Lower leg skin (tissue), 4 donors: Measurements from ENCODE around the gene HLA-E. TPM values are rescaled to one million over a fixed set of nuclear protein-coding genes. Genes with fewer than 3 reads are reported as not detected.
A peak's percentile ranks its signal among the peaks of the same experiment; 100 is the strongest.

ENCODE experiments used
- DNase-seq, 2 donors: peaks; one replicate each; pipeline ENCODE4 v3.0.0-alpha.2; 2019; ENCODE audit warnings: low spot score in 2 of 2
- H3K4me3 ChIP-seq: fragments of 200-600 bp; sonication (generic); 2 replicates; pipeline ENCODE4 v1.5.1; 2017; ENCODE audit warnings: mild to moderate bottlenecking, low read depth; ENCODE audit not compliant: poor library complexity, severe bottlenecking
- POLR2A ChIP-seq, 2 donors: fragments of 450-650 bp; IDR thresholded peaks; one replicate each; pipeline ENCODE4 v1.6.1; 2016 to 2017; ENCODE audit warnings: antibody characterized with exemption in 2 of 2, mild to moderate bottlenecking in 1 of 2, moderate library complexity in 1 of 2
- WGBS, 2 donors: methylation state at CpG; one replicate each; pipeline ENCODE4 v1.1.5; 2018; 5-methylcytosine and 5-hydroxymethylcytosine counted together
- intact Hi-C: fragments of 100-400 bp; cut with DNase I; formaldehyde crosslinking; loops from one replicate; pipeline ENCODE4 v1.15.0; 2023; ENCODE audit warnings: low total_unique reads
- total RNA-seq, 4 donors: library from RNA; depleted of rRNA; stranded (reverse); fragments of >200 nt; gene quantifications; one replicate each; pipeline ENCODE4 v1.1.0, GENCODE V29; 2016
- TF ChIP-seq, protein P1 (sequence below), 3 donors: fragments of 450-650 bp; IDR thresholded peaks; one replicate each; pipeline ENCODE4 v1.5.1; 2016; ENCODE audit warnings: antibody characterized with exemption in 3 of 3, mild to moderate bottlenecking in 3 of 3, moderate library complexity in 2 of 3

Gene HLA-E
- total RNA-seq, 4 donors from 2014 or later, result 685 to 929 (median 835) TPM

DNA sequence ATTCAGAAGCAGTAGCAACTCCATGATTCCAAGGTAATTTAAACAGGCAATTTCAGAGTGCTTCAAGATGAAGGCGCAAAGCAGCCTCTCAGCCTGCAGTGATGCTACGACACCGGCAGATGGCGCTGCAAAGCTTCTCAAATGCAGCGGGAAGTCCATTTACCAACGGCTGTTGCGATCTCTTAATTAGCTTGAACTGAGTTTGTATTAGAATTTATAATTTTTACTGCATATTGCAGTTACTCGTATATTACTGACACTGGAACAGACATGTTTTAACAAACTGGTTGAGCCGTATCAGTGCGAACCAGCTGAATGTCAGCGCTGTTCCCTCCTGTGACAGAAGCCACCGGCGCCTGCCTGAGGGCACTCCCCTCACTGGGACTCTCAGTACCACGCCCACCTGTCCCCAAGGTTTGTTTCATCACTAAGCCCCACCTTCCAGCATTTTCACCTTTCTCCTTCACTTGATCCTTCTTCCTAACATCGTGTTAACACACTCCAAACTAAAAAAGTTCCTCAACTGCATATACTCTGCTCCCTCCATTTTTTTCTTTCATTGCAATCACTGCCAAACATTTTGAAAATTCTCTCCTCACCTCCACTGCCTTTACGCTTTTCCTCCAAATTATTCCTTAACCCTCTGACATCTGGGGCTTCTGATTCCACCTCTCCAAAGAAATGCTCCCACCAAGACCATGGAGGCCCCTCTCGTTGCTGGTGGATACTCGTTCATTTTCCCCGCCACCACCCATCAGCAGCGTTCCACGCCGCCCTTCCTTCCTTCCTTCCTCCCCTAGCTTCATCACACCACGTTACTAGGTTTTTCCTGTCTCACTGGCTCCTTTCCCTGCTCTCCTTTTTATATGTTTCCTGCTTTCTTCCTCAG is 52.5 kb downstream of the HLA-E start:
- peak; percentile 68 to 94 for DNase-seq
- no peak for TF ChIP-seq POLR2A (IDR thresholded peaks at IDR 0.05)
- TF ChIP-seq, protein P1, sequence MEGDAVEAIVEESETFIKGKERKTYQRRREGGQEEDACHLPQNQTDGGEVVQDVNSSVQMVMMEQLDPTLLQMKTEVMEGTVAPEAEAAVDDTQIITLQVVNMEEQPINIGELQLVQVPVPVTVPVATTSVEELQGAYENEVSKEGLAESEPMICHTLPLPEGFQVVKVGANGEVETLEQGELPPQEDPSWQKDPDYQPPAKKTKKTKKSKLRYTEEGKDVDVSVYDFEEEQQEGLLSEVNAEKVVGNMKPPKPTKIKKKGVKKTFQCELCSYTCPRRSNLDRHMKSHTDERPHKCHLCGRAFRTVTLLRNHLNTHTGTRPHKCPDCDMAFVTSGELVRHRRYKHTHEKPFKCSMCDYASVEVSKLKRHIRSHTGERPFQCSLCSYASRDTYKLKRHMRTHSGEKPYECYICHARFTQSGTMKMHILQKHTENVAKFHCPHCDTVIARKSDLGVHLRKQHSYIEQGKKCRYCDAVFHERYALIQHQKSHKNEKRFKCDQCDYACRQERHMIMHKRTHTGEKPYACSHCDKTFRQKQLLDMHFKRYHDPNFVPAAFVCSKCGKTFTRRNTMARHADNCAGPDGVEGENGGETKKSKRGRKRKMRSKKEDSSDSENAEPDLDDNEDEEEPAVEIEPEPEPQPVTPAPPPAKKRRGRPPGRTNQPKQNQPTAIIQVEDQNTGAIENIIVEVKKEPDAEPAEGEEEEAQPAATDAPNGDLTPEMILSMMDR (IDR thresholded peaks at IDR 0.05), result peak in 1 of 3 donors; percentile 57
- no peak overlapping the region for H3K4me3 ChIP-seq
- intact Hi-C loops, result loop anchor here (5.0 to 10.0 kb wide), 2 partner anchors 53 to 59 kb away; no protein-coding TSS in a partner anchor
- 11% methylated on average over 23 of the region's 23 CpGs for WGBS, 2 donors

- 25 to 31% methylated on average over 4 of the region's 4 CpGs for WGBS, 2 donors
- H3K4me3 ChIP-seq, result no peak overlapping the region
- intact Hi-C loops, result loop anchor here (5.0 to 10.0 kb wide), 2 partner anchors 52 to 60 kb away; no protein-coding TSS in a partner anchor
- no peak for DNase-seq
- TF ChIP-seq, protein P1 (IDR thresholded peaks at IDR 0.05), result no peak
- no peak for TF ChIP-seq POLR2A (IDR thresholded peaks at IDR 0.05)
Measured at GRCh38 chr6:30542404-30542725, 53.1 kb downstream of the HLA-E start.

DNA sequence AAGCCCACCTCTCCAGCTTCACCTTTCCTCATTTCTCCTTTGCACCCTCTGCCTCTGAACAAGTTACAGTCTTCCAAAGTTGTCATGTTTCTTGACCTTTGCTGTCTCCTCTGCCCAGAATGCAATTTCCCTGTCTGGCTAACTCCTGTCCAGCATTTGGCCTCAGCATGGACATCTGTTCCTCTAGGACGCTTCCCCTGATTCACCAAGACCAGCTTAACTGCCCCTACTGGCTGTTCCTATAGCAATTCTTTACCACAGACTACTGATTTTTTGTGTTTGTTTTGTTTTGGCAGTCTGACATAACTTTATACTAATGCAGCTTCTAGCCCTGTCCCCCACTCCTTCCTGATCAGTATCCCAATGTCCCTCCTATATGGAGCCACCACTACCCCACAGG is 53.6 kb downstream of the HLA-E start:
- no peak overlapping the region for H3K4me3 ChIP-seq
- no peak for TF ChIP-seq POLR2A (IDR thresholded peaks at IDR 0.05)
- TF ChIP-seq, protein P1 (IDR thresholded peaks at IDR 0.05), result no peak
- WGBS, 2 donors, result 78 to 83% methylated on average over 1 of the region's 1 CpG
- peak in 1 of 2 donors; percentile 32 for DNase-seq
- intact Hi-C loops, result loop anchor here (5.0 to 10.0 kb wide), 2 partner anchors 52 to 61 kb away; no protein-coding TSS in a partner anchor

Other genes starting within 250 kb of the HLA-E start
- 10 to 100 TPM in 3 of 4 donors, 1 to 10 TPM in 1; 8.6 to 15.2 (median 12.6) TPM for gene TRIM39, start 162.6 kb upstream of the HLA-E start, total RNA-seq
- 100 to 1,000 TPM in 2 of 4 donors, 10 to 100 TPM in 2; 73.3 to 177 (median 108) TPM for gene RPP21, start 144.4 kb upstream of the HLA-E start, total RNA-seq
- gene GNL1, start 67.0 kb downstream of the HLA-E start, total RNA-seq, result 10 to 100 TPM; 30.4 to 39.6 (median 33.4) TPM
- gene PRR3, start 67.8 kb downstream of the HLA-E start, total RNA-seq, result 10 to 100 TPM in 2 of 4 donors, 1 to 10 TPM in 2; 4.5 to 14.0 (median 8.5) TPM
- gene ABCF1, start 81.9 kb downstream of the HLA-E start, total RNA-seq, result 10 to 100 TPM; 39.3 to 57.7 (median 47.1) TPM
- gene PPP1R10, start 127.7 kb downstream of the HLA-E start, total RNA-seq, result 10 to 100 TPM; 32.5 to 61.5 (median 49.4) TPM
- gene MRPS18B, start 128.3 kb downstream of the HLA-E start, total RNA-seq, result 10 to 100 TPM; 57.2 to 64.8 (median 62.2) TPM
- 1 to 10 TPM; 1.9 to 7.8 (median 5.6) TPM for gene ATAT1, start 137.4 kb downstream of the HLA-E start, total RNA-seq
- gene C6orf136, start 157.6 kb downstream of the HLA-E start, total RNA-seq, result 10 to 100 TPM in 3 of 4 donors, 1 to 10 TPM in 1; 9.6 to 31.9 (median 13.9) TPM
- 10 to 100 TPM; 25.0 to 37.0 (median 32.9) TPM for gene DHX16, start 183.5 kb downstream of the HLA-E start, total RNA-seq
- 10 to 100 TPM; 23.6 to 34.1 (median 27.3) TPM for gene PPP1R18, start 197.1 kb downstream of the HLA-E start, total RNA-seq
- gene NRM, start 201.5 kb downstream of the HLA-E start, total RNA-seq, result 1 to 10 TPM; 4.3 to 6.9 (median 6.1) TPM
- gene MDC1, start 227.8 kb downstream of the HLA-E start, total RNA-seq, result 10 to 100 TPM in 1 of 4 donors, 1 to 10 TPM in 3; 9.7 to 21.4 (median 9.8) TPM
- gene TUBB, start 230.8 kb downstream of the HLA-E start, total RNA-seq, result 100 to 1,000 TPM; 119 to 179 (median 156) TPM